Hepatic stellate cell (primary cell): ENCODE measurements around the gene APBB2.
A peak's percentile ranks its signal among the peaks of the same experiment; 100 is the strongest.
"Not testable (repeated sequence)": the region's sequence is repeated elsewhere in the genome, so short reads cannot be mapped to it uniquely, and the experiment has no call there.

Experiments
- DNase-seq: peaks from one replicate; pipeline ENCODE4 v3.0.0; 2011; ENCODE audit warnings: low spot score

Gene APBB2

GRCh38 chr4:41060352-41061334, 153.7 kb downstream of the APBB2 start:
- no peak for DNase-seq

- not testable (repeated sequence) for DNase-seq
Measured at GRCh38 chr4:41059411-41059810, 154.9 kb downstream of the APBB2 start.

- peak; percentile 36 for DNase-seq
Measured at GRCh38 chr4:41058426-41058825, 155.9 kb downstream of the APBB2 start.

GRCh38 chr4:41057467-41057866, 156.9 kb downstream of the APBB2 start:
- no peak for DNase-seq

GRCh38 chr4:41052287-41052686, 162.1 kb downstream of the APBB2 start:
- no peak for DNase-seq

- no peak for DNase-seq
Measured at GRCh38 chr4:41050880-41051775, 163.2 kb downstream of the APBB2 start.

GRCh38 chr4:41050116-41050515, 164.2 kb downstream of the APBB2 start:
- DNase-seq = no peak

- DNase-seq = not testable (repeated sequence)
Measured at GRCh38 chr4:41049176-41049575, 165.2 kb downstream of the APBB2 start.

- DNase-seq = no peak
Measured at GRCh38 chr4:41044791-41045190, 169.6 kb downstream of the APBB2 start.

- DNase-seq = no peak
Measured at GRCh38 chr4:41044165-41044564, 170.2 kb downstream of the APBB2 start.

GRCh38 chr4:41043465-41043864, 170.9 kb downstream of the APBB2 start:
- no peak for DNase-seq

- DNase-seq = no peak
Measured at GRCh38 chr4:41041551-41041950, 172.8 kb downstream of the APBB2 start.

- no peak for DNase-seq
Measured at GRCh38 chr4:41039317-41039716, 175.0 kb downstream of the APBB2 start.

GRCh38 chr4:41038304-41038703, 176.0 kb downstream of the APBB2 start:
- DNase-seq = no peak

- no peak for DNase-seq
Measured at GRCh38 chr4:41029098-41029497, 185.2 kb downstream of the APBB2 start.

- DNase-seq = no peak
Measured at GRCh38 chr4:41028392-41029076, 185.8 kb downstream of the APBB2 start.

- no peak for DNase-seq
Measured at GRCh38 chr4:41026971-41027370, 187.4 kb downstream of the APBB2 start.

GRCh38 chr4:41025824-41026223, 188.5 kb downstream of the APBB2 start:
- DNase-seq = no peak

- DNase-seq = no peak
Measured at GRCh38 chr4:41024556-41025491, 189.5 kb downstream of the APBB2 start.

GRCh38 chr4:41022116-41022515, 192.2 kb downstream of the APBB2 start:
- DNase-seq = no peak
